HG03097 (cell line): Measurements from ENCODE around the gene LRMDA.

ENCODE experiments used
- ATAC-seq: cut with Tn5 transposase; IDR thresholded peaks from one replicate; pipeline ENCODE4 v1.9.1; 2021; ENCODE audit not compliant: unreplicated experiment, low FRiP score

The LRMDA gene

GRCh38 chr10:75470901-75471300 is 39.5 kb downstream of the LRMDA start:
- no peak for ATAC-seq

DNA sequence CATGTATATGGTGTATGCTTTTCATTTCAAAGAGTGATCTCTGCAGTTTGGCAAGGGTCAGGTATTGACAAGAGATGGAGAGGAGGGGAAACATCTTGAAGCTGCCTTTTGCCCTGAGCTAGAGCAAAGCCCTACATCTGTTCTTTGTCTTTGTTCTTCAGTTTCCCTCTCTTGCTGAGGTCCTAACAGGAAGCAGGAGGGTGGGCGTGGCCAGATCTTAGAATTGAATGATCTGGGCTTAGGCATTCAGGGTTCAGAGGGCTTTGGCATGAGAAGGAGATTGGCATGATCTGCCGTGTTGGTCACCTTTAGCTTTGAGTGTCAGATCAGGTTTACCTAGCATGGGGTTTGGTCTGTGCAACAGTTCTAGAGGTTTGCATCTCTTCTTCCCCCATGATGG is 41.3 kb downstream of the LRMDA start:
- ATAC-seq: no peak

DNA sequence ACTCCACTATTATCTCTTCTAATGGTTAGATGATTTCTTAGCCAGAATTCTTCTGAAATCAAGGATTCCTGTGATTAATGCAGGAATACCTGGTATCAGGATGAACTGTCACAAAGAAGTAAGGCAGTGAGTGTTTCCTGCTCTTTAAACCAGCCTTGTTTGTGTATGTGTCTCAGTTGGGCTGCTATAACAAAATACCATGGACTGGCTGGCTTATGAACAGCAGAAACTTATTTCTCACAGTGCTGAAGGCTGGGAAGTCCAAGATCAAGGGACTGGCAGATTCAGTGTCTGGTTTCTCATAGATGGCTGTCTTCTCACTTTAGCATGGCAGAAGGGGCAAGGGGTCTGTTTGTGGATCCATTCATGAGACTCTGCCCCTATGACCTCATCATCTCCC is 42.7 kb downstream of the LRMDA start:
- ATAC-seq: no peak

DNA sequence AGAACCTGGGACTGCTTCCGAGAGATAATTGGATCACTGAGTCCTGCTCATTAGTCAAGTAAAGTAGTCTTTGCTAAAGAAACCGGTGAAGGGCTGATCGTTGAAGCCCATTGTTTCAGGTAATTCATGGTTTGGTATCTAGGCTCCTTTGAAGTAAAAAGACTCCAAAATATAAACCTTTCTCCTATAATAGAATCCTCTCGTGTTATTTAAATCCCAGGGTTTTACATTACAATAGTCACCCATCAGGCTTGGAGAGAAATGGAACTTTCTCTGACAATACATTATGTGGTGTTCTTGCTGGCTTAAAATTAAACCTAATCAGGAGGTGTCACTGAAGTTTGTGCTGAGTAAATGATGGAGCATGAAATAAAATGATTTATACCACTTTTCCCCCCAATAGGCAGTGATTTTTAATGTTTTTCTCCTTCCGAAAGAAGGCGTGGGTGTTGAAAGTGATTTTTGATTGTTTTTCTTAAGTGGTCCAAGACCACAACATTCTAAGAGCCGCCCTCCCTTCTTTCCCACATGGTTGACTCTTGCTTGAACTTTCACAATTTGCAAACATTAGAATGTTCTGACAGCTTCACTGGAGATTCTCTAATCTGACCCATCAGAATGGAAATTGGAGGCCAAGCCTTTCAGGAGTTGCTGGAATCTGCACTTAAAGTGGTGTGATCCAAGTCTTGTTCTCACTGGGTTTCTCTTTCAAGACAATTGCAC is 44.2 kb downstream of the LRMDA start:
- ATAC-seq: no peak

DNA sequence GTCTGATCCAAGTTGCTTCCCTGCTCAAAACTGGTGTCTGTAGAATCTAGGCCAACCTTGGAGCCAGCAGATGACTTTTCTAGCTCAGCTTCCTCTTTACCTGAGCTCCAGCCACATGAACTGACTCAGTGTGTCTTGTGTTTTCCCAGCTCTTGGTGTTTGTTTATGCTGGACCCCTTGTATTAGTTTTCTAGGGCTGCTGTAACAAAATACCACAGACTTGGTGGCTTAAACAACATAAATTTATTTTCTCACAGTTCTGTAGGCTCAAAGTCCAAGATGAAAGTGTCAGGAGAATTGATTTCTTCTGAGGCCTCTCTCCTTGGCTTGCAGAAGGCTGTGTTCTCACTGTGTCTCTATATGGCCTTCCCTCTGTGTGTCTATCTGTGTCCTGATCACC is 45.1 kb downstream of the LRMDA start:
- no peak for ATAC-seq

GRCh38 chr10:75476985-75477384 is 45.6 kb downstream of the LRMDA start:
- ATAC-seq: no peak

DNA sequence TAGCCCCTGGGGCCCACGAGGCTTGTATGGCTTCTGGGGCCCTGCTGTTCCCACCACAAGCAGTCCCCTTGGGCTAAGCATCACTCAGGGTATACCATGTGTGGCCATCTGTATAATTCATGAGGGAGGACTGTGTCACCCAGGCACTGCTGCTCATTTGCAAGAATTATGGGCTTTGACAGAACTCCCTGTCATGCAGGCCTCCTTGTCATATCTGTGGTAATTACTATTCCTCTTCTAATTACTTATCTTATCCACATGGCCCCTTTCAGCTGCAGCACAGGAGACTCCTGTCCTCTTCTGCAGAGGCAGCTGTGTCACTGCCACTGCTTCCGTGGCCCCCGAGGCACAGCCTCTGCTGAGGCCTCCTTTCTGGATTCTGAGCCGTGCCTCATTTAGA is 46.3 kb downstream of the LRMDA start:
- no peak for ATAC-seq

GRCh38 chr10:75480374-75480773 is 49.0 kb downstream of the LRMDA start:
- ATAC-seq: no peak

- ATAC-seq: no peak
Observed at GRCh38 chr10:75483188-75483587, 51.8 kb downstream of the LRMDA start.

- no peak for ATAC-seq
Observed at GRCh38 chr10:75484717-75485116, 53.3 kb downstream of the LRMDA start.

DNA sequence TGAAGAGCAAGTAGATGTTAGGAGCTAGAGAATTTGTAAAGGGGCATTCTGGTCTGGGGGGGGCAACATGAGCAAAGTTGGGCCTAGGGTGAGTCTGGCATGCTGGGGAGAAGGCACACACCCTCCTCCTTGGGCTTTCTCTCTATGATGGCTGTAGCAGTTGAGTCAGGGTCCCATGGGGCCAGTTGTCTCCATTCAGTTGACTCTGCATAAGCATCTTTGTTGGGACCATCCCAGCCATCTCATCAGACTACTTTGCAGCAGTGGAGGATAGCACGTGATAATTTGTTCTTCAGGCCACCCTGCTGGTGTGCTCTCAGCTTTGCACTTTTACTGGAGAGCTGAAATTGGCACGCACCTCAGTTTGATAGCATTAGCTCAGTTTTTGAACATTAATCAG is 55.2 kb downstream of the LRMDA start:
- no peak for ATAC-seq

DNA sequence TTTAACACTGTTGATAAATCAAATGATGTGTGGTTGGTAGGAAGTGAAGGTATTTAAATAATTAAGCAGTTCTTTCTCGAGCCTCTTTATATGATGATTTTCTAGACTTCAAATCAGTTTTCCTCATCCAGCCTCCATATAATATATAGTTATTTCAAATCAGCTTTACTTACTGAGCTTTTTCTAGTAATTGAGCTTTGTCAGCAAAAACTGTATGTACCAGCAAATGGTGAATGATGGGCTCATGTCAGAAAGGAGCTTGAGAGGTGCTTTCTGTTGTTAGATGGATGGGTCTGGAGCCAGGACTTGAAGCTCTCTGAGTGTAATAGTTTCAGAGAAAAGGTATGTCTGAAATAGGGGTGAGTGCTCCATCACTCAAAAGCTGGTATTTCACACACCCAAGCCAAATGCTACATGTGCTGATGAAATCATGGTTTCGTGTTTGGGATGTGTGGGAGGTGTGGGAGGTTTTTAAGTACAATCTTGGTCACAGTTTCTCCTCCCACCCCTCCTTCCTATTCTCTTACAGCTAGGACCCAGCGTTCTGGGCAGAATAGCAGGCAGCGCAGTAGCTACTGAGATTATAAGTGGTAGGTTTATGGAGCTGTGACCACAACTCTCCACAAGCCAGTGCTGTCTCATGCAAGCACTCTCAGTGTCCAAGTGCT is 55.8 kb downstream of the LRMDA start:
- no peak for ATAC-seq

- no peak for ATAC-seq
Observed at GRCh38 chr10:75487755-75488125, 56.3 kb downstream of the LRMDA start.

DNA sequence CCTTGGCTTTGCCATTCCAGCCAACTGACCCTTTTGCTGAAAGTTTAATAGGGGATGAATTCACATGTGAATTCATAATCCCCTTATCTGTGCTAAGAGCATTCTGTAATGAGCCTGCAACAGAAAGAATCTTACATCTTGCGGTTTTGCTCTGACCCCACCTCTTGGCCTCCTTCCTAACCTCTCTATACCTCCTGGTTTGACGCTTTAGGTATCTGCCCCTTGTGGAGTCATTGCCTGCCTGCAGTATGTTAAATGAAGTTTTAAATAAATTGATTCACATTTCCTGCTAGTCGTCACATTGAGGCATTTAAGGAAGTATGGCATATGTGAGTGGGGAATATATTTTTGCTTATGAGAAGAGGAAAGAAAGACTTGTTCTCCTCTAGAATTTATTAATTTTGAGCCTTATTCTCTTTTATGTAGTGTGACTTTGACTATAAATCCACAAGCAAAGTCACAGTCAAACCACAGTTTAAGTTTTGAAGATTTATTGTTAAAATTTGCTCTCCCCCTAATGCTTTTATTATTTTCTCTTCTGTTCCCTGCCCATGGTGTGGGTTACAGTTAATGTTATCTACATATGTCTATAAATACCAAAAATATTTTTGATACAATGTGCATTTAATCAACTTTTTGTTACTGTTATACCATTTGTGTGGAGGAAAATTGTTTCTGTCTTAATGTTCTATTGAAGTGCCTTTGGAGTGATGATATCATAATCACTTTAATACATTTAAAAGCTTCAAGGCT is 60.9 kb downstream of the LRMDA start:
- no peak for ATAC-seq

DNA sequence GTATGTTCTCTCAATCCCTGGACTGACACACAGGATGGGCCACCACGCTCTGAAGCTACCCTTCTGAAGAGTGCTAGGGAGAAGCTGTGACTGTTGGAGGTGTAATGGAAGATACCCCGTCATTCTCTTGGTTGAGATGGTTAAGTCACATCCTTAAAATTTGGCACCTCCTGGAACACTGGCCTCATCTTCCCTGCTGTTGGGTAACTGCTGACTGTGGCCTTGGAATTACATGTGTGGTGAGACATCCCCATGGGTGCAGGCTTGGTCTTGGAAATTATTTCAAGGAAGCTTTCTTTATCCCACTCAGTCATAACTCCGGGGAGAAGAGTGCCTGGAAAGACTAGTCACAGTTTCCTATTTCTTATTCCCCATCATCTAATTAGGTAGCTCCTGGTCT is 62.0 kb downstream of the LRMDA start:
- ATAC-seq: no peak

- ATAC-seq: no peak
Observed at GRCh38 chr10:75495434-75496190, 64.2 kb downstream of the LRMDA start.

DNA sequence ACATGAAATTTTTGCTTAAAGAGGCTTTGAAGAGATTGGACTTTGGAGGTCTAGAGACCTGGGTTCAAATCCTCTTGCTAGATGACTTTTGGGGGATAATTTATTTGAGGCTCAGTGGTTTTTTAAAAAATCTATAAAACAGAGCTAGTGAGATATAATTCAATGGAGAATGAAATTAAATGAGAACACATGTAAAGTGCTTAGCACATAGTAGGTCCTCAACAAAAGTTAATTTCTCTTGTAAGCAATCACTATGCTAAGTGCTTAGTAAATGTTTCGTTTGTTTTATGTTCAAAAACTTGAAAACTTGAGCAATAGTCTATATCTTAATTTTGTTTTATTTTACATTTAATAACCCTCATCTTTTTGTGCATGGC is 64.8 kb downstream of the LRMDA start:
- no peak for ATAC-seq

GRCh38 chr10:75497997-75498883 is 66.8 kb downstream of the LRMDA start:
- no peak for ATAC-seq

- no peak for ATAC-seq
Observed at GRCh38 chr10:75498884-75499350, 67.5 kb downstream of the LRMDA start.

- no peak for ATAC-seq
Observed at GRCh38 chr10:75499556-75500160, 68.2 kb downstream of the LRMDA start.
